ENCODE measurements around the gene KHK. TPM values are rescaled to one million over a fixed set of nuclear protein-coding genes. Genes with fewer than 3 reads are reported as not detected.

Gene KHK
- total RNA-seq, 3 donors from 2014 or later, result 6.3 to 14.7 (median 8.1) TPM

- no peak for DNase-seq
- peaks cover 36% of the 10 kb centered on the region for H3K4me1 ChIP-seq (ENCODE audit: low read depth)
- intact Hi-C loops (cut with DNase I, micrococcal nuclease), result loop anchor here in 1 of 2 donors (10.0 kb wide), 2 partner anchors 50 to 120 kb away; partner anchors contain the start of gene TMEM214
- no peaks in the 10 kb centered on the region for H3K9me3 ChIP-seq
- no peak overlapping the region for H3K4me3 ChIP-seq
- no peak for ATAC-seq
- no peaks in the 10 kb centered on the region for H3K36me3 ChIP-seq (ENCODE audit: low read depth)
- TF ChIP-seq CTCF (IDR thresholded peaks at IDR 0.05), result no peak
Measured at GRCh38 chr2:27085062-27085672, 1.4 kb upstream of the KHK start.

- Histone ChIP-seq H3K4me1 (ENCODE audit: low read depth) (peaks cover 33% of the 10 kb centered on the region), H3K4me3 (peak overlapping the region; percentile 28), H3K9me3 (no peaks in the 10 kb centered on the region), H3K36me3 (ENCODE audit: low read depth) (no peaks in the 10 kb centered on the region)
- intact Hi-C loops (cut with DNase I, micrococcal nuclease), result loop anchor here in 1 of 2 donors (10.0 kb wide), 2 partner anchors 51 to 121 kb away; partner anchors contain the start of gene TMEM214
- TF ChIP-seq CTCF (IDR thresholded peaks at IDR 0.05), result no peak
- ATAC-seq (peak; percentile 62), DNase-seq (peak; percentile 80 to 87 (median 86))
Measured at GRCh38 chr2:27085673-27086089, 891 bp upstream of the KHK start.

DNA sequence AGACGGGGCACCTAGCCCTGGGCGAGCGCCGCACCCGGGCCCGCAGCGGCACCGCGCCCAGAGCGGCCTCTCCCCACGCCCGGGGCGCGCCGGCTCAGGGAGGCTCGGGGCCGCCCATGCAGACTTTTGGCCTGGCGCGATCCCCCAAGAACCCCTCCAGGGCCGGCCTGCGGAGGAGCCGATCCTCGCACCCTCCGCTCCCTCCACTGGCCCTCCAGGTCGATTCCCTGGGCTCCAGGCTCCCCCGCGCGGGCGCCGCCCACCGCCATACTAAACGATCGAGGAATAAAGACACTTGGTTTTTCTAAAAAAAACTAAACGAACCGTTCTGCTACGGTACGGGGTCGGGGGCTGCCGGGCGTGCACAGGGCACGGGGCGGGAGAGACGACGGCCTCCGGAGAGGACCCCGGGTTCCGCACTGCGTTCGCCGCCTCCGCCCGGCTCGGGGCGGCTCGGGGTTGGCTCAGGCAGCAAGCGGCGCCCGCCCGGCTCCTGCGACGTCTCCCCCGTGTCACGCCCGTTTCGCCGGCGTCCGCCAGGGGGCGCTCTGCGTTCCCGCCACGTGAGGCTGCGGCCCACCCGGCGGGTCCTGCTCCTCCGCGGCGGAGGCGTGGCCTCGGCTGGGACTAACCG, 365 bp upstream of the KHK start:
- Histone ChIP-seq H3K4me3 (peak overlapping the region; percentile 28), H3K4me1 (ENCODE audit: low read depth) (peaks cover 30% of the 10 kb centered on the region), H3K36me3 (ENCODE audit: low read depth) (no peaks in the 10 kb centered on the region), H3K9me3 (no peaks in the 10 kb centered on the region)
- peak; percentile 97 for TF ChIP-seq CTCF (IDR thresholded peaks at IDR 0.05)
- intact Hi-C loops (cut with DNase I, micrococcal nuclease), result loop anchor here in 1 of 2 donors (10.0 kb wide), 2 partner anchors 51 to 121 kb away; partner anchors contain the start of gene TMEM214
- peak; percentile 95 to 98 (median 96) for DNase-seq
- ATAC-seq, result peak; percentile 93

GRCh38 chr2:27087823-27088410, 1.3 kb downstream of the KHK start:
- Histone ChIP-seq H3K4me1 (ENCODE audit: low read depth) (peaks cover 20% of the 10 kb centered on the region), H3K9me3 (no peaks in the 10 kb centered on the region), H3K36me3 (ENCODE audit: low read depth) (no peaks in the 10 kb centered on the region), H3K4me3 (no peak overlapping the region)
- intact Hi-C loops (cut with DNase I, micrococcal nuclease), result loop anchor here in 1 of 2 donors (10.0 kb wide), 2 partner anchors 53 to 123 kb away; partner anchors contain the start of gene TMEM214
- no peak for ATAC-seq
- DNase-seq, result no peak
- no peak for TF ChIP-seq CTCF (IDR thresholded peaks at IDR 0.05)

- no peak for TF ChIP-seq CTCF (IDR thresholded peaks at IDR 0.05)
- Histone ChIP-seq H3K4me1 (ENCODE audit: low read depth) (peaks cover 21% of the 10 kb centered on the region), H3K36me3 (ENCODE audit: low read depth) (no peaks in the 10 kb centered on the region), H3K9me3 (no peaks in the 10 kb centered on the region), H3K4me3 (no peak overlapping the region)
- intact Hi-C loops (cut with DNase I, micrococcal nuclease), result loop anchor here in 1 of 2 donors (10.0 kb wide), 2 partner anchors 54 to 124 kb away; partner anchors contain the start of gene TMEM214
- ATAC-seq (no peak), DNase-seq (no peak)
Measured at GRCh38 chr2:27088634-27089033, 2.1 kb downstream of the KHK start.
